GM06990 (cell line): Measurements from ENCODE around the gene ELAVL2.

Source experiments
- DNase-seq: peaks from one replicate; pipeline ENCODE4 v3.0.0-alpha.2; 2011; ENCODE audit not compliant: insufficient read length; ENCODE audit errors: extremely low read depth
- H3K27me3 ChIP-seq: replicated peaks from 2 replicates; pipeline ENCODE4 v1.6.0; 2011; ENCODE audit warnings: low read length; ENCODE audit not compliant: control insufficient read depth, insufficient read depth
- H3K36me3 ChIP-seq: 2 replicates; pipeline ENCODE4 v1.5.1; 2011; ENCODE audit warnings: low read length; ENCODE audit not compliant: control insufficient read depth, insufficient read depth
- H3K4me3 ChIP-seq: replicated peaks from 2 replicates; pipeline ENCODE4 v1.5.1; 2011; ENCODE audit warnings: low read depth, mild to moderate bottlenecking, control low read depth, low read length
- CTCF ChIP-seq: IDR thresholded peaks from 2 replicates; pipeline ENCODE4 v1.5.1; 2011; ENCODE audit warnings: low read length, control low read depth, mild to moderate bottlenecking, inconsistent platforms; ENCODE audit not compliant: insufficient read depth, poor library complexity, severe bottlenecking

The ELAVL2 gene

GRCh38 chr9:23644326-23644725 lies 181.7 kb downstream of the ELAVL2 start:
- TF ChIP-seq CTCF = no peak
- Histone ChIP-seq H3K4me3 (no peak overlapping the region), H3K36me3 (no peaks in the 10 kb centered on the region), H3K27me3 (no peaks in the 10 kb centered on the region)
- no peak for DNase-seq

- Histone ChIP-seq H3K4me3 (no peak overlapping the region), H3K36me3 (no peaks in the 10 kb centered on the region), H3K27me3 (no peaks in the 10 kb centered on the region)
- TF ChIP-seq CTCF = no peak
- DNase-seq = no peak
Observed at GRCh38 chr9:23643656-23644258, 182.3 kb downstream of the ELAVL2 start.
